AG09309 (cell line): Measurements from ENCODE around the gene SCYGR4.

Source experiments
- DNase-seq: peaks from one replicate; pipeline ENCODE4 v3.0.0-alpha.2; 2010; ENCODE audit warnings: low read depth
- H3K4me3 ChIP-seq: 2 replicates; pipeline ENCODE4 v1.5.1; 2011; ENCODE audit warnings: mild to moderate bottlenecking, low read depth, low read length, moderate library complexity; ENCODE audit not compliant: control insufficient read depth
- TF ChIP-seq, protein P1 (sequence below): IDR thresholded peaks from 2 replicates; pipeline ENCODE4 v1.5.1; 2011; ENCODE audit warnings: mild to moderate bottlenecking, low read depth, low read length, inconsistent platforms; ENCODE audit not compliant: insufficient read depth, control insufficient read depth; ENCODE audit errors: missing control alignments

SCYGR4 gene, protein sequence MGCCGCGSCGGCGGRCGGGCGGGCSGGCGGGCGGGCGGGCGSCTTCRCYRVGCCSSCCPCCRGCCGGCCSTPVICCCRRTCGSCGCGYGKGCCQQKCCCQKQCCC

DNA sequence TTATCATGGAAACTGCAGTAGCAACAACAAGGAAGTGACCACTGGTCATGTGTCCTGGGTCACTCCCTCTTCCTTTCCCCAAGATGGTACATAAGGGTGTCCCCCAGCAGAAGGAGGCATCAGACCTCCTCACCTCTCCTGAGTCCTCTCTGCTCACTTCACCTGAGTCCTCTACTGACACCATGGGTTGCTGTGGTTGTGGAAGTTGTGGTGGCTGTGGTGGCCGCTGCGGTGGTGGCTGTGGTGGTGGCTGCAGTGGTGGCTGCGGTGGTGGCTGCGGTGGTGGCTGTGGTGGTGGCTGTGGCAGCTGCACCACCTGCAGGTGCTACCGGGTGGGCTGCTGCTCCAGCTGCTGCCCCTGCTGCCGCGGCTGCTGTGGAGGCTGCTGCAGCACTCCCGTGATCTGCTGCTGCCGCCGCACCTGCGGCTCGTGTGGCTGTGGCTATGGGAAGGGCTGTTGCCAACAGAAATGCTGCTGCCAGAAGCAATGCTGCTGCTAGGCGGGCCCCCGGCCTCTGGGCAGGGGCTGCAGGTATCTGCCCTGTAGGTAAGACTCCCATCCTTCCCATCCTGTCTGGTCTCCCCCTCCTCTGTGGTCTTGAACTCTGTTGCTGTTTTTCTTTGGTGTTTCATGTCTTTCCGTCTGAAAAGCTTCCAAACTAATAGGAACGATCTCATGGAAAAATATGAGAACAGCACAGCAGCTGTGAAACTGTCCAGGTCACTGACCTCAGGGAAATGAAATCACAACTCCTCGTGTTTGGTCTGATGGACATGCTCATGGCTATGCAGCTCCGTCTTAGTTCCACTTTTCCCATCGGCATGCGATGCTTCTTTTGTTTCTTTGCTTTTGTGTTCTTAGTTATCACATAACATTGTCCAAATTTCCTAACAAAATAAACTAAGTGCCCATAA lies at the start of gene SCYGR4:
Gene SCYGR4 (plus strand): TSS at position 183 of the 915 bp plus-strand sequence. CDS start 0 bp downstream, at position 183.
- TF ChIP-seq, protein P1, sequence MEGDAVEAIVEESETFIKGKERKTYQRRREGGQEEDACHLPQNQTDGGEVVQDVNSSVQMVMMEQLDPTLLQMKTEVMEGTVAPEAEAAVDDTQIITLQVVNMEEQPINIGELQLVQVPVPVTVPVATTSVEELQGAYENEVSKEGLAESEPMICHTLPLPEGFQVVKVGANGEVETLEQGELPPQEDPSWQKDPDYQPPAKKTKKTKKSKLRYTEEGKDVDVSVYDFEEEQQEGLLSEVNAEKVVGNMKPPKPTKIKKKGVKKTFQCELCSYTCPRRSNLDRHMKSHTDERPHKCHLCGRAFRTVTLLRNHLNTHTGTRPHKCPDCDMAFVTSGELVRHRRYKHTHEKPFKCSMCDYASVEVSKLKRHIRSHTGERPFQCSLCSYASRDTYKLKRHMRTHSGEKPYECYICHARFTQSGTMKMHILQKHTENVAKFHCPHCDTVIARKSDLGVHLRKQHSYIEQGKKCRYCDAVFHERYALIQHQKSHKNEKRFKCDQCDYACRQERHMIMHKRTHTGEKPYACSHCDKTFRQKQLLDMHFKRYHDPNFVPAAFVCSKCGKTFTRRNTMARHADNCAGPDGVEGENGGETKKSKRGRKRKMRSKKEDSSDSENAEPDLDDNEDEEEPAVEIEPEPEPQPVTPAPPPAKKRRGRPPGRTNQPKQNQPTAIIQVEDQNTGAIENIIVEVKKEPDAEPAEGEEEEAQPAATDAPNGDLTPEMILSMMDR = no peak
- H3K4me3 ChIP-seq = no peak within 1 kb of the TSS

DNA sequence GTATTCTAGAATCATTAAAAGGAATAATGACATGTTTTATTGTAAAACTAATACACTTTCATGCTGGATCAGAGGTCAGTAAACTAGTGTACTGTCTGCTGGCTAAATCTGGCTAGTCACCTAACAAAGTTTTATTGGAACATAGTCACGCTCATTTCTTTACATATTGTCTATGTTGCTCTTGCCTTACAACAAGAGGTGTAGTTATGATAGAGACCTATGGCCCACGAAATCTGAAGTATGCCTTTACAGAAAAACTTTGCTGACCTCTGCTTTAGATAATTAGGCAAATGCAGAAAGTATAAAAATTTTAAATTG lies 48.5 kb upstream of the SCYGR4 start:
- DNase-seq = no peak
- no peak overlapping the region for H3K4me3 ChIP-seq
- TF ChIP-seq, protein P1 = no peak

More for the DNA sequence above, at the start of gene SCYGR4:
- no peak for DNase-seq

- H3K4me3 ChIP-seq = no peak overlapping the region
- TF ChIP-seq, protein P1 = no peak
- no peak for DNase-seq
Measured at GRCh38 chr2:227570615-227571014, 46.7 kb upstream of the SCYGR4 start.

DNA sequence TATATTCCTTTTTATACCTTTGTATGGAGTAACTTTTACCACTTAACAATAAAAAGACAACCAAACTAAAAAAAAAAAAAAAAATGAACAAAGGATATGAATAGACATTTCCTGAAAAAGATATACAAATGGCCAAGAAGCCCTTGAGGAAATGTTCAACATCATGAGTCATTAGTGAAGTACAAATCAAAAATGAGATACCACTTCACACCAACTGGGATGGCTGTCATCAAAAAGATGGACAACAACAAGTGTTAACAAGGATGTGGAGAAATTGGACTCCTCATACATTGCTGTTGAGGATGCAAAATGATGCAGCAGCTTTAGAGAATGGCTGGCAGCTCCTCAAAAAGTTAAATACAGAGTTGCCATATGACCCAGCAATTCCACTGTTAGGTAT lies 41.2 kb upstream of the SCYGR4 start:
- no peak for DNase-seq
- no peak overlapping the region for H3K4me3 ChIP-seq
- TF ChIP-seq, protein P1 = no peak

- H3K4me3 ChIP-seq = no peak overlapping the region
- no peak for DNase-seq
- TF ChIP-seq, protein P1 = no peak
Measured at GRCh38 chr2:227576812-227577211, 40.5 kb upstream of the SCYGR4 start.

GRCh38 chr2:227577555-227577954 lies 39.7 kb upstream of the SCYGR4 start:
- TF ChIP-seq, protein P1 = no peak
- H3K4me3 ChIP-seq = no peak overlapping the region
- DNase-seq = no peak
